ENCODE data around the gene CCDC33.

GRCh38 chr15:74333662-74334061 lies 97.5 kb downstream of the CCDC33 start:
- no peak for TF ChIP-seq CTCF (IDR thresholded peaks at IDR 0.05 in 8 of 11, conservative IDR thresholded peaks at IDR 0.05 in 3 of 11)
- TF ChIP-seq POLR2A (IDR thresholded peaks at IDR 0.05): no peak

Data from spleen (tissue), 7 donors.